Measurements from ENCODE around the gene POU2F1.

GRCh38 chr1:167199656-167200055 lies 21.0 kb upstream of the POU2F1 start:
- no peak for TF ChIP-seq POLR2AphosphoS5 (IDR thresholded peaks at IDR 0.05)
- TF ChIP-seq CTCF (IDR thresholded peaks at IDR 0.05), result no peak
- TF ChIP-seq EP300 (IDR thresholded peaks at IDR 0.05), result no peak
- TF ChIP-seq POLR2A (IDR thresholded peaks at IDR 0.05), result no peak

Data from upper lobe of left lung (tissue), 4 donors.